Activated CD4-positive, alpha-beta T cell treated with anti-CD3 and anti-CD28 coated beads, Interleukin-2, Interleukin-6, amounts not matched to agents 100 ng/mL and 50 ng/mL, durations not matched to agents 16 hours and 8 hours (primary cell): ENCODE results near the gene RDH16.

Experiments used
- DNase-seq: peaks from one replicate; pipeline ENCODE4 v3.0.0-alpha.2; 2020

The RDH16 gene

GRCh38 chr12:56957229-56958052, at the start of gene RDH16:
RDH16 (minus strand) TSS chr12:56957608; CDS start chr12:56957462, 146 bp downstream.
- no peak for DNase-seq

- DNase-seq = no peak
Measured at GRCh38 chr12:57006809-57007475, 49.5 kb upstream of the RDH16 start.

GRCh38 chr12:57005980-57006808, 48.8 kb upstream of the RDH16 start, which contains the start of gene ZBTB39:
ZBTB39 (minus strand) TSS chr12:57006546; CDS start chr12:57004917, 1,629 bp downstream.
- DNase-seq = peak; percentile 77

- no peak for DNase-seq
Measured at GRCh38 chr12:57004651-57005050, 47.2 kb upstream of the RDH16 start.

GRCh38 chr12:57003395-57003794, 46.0 kb upstream of the RDH16 start:
- no peak for DNase-seq

- peak; percentile 83 for DNase-seq
Measured at GRCh38 chr12:57001448-57001906, 44.1 kb upstream of the RDH16 start.

- peak; percentile 33 for DNase-seq
Measured at GRCh38 chr12:57000393-57000792, 43.0 kb upstream of the RDH16 start.

- DNase-seq = no peak
Measured at GRCh38 chr12:56999456-56999855, 42.0 kb upstream of the RDH16 start.

GRCh38 chr12:56998981-56999380, 41.6 kb upstream of the RDH16 start:
- DNase-seq = peak; percentile 75

GRCh38 chr12:56998316-56998715, 40.9 kb upstream of the RDH16 start:
- no peak for DNase-seq

- no peak for DNase-seq
Measured at GRCh38 chr12:56996793-56997545, 39.6 kb upstream of the RDH16 start.

- no peak for DNase-seq
Measured at GRCh38 chr12:56995930-56996496, 38.6 kb upstream of the RDH16 start.

- no peak for DNase-seq
Measured at GRCh38 chr12:56995201-56995929, 38.0 kb upstream of the RDH16 start.

GRCh38 chr12:56994231-56994746, 36.9 kb upstream of the RDH16 start:
- no peak for DNase-seq

GRCh38 chr12:56993346-56993745, 35.9 kb upstream of the RDH16 start:
- no peak for DNase-seq

- DNase-seq = no peak
Measured at GRCh38 chr12:56991319-56992246, 34.2 kb upstream of the RDH16 start.

GRCh38 chr12:56990648-56991318, 33.4 kb upstream of the RDH16 start:
- no peak for DNase-seq

GRCh38 chr12:56989861-56990610, 32.6 kb upstream of the RDH16 start:
- no peak for DNase-seq
